ENCODE results near the gene SLC6A6.
A peak's percentile ranks its signal among the peaks of the same experiment; 100 is the strongest.

The SLC6A6 gene

DNA sequence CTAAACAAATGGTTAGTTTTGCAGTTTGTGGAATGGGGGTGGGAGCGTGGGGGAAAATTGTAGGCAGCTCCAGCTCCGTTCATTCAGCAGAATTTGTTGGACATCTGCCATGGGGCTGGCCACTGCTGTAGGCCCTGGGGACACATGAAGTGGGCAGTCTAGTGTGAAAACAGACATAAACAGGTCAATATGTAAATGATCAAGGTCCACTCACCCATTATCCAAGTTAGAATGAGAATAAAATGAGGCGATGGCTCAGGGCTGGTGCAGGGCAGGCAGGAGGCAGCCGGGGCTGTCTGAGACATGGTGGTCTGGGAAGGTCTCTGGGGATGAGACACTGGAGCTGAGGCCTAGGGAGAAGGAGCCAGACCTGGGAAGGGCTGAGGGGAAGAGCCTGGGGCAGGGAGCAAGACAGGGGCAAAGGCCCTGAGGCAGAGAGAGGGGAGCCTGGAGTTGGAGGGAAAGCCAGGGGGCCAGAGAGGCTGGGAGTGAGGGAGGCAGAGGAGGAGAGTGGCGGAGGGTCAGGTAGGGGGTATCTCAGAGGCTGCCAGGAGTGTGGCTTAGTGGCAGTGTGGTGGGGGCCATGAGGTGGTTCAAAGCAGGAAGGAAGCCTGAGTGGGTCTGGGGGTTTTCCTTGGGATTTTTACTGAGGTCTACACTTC, 6.2 kb upstream of the SLC6A6 start:
- no peak for FAIRE-seq
- TF ChIP-seq SPI1 (IDR thresholded peaks at IDR 0.05; ENCODE audit: low read depth, low read length), result no peak
- no peak for TF ChIP-seq PAX5 (IDR thresholded peaks at IDR 0.05; ENCODE audit: insufficient read depth, low read length, severe bottlenecking)
- no peak for TF ChIP-seq POLR2AphosphoS5 (IDR thresholded peaks at IDR 0.05; ENCODE audit: low read depth, low read length)
- no peak for DNase-seq (ENCODE audit: insufficient read length, low spot score)

DNA sequence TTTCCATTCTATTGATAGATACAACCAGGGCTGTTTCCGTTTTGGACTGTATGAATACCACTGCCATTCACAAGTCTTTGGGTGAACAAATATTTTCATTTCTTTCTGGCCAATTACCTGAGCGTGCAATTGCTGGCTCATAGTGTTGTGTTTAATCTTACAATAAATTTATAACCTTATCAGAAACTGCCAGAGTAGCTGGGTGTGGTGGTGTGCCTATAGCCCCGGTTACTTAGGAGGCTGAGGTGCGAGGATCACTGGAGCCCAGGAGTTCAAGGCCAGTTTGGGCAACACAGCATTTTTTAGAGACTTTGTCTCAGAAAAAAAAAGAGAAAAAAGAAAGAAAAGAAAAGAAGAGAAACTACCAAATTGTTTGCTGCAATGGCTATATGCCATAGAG, 5.4 kb upstream of the SLC6A6 start:
- FAIRE-seq (no peak), DNase-seq (ENCODE audit: insufficient read length, low spot score) (no peak)
- TF ChIP-seq POLR2AphosphoS5 (IDR thresholded peaks at IDR 0.05; ENCODE audit: low read depth, low read length) (no peak), PAX5 (IDR thresholded peaks at IDR 0.05; ENCODE audit: insufficient read depth, low read length, severe bottlenecking) (no peak)

DNA sequence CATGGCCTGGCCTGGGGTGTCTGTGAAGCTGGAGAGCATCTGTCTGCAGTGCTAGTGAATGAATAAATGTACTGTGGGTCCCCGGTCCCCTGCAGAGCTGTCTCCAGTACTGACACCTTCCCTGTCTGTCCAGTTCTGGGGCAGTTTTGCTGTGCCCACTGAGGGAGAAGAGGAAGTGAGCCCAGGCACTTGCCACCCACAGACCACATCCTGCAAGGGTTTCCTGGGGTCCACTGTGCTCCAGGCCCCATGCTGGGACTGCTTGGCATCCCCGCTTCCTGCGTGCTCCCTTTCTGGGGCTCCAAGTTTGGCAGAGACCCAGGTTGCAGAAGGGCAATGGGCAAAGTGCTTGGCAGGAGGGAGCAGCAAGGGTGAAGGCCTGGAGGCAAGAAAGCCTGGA, 4.9 kb upstream of the SLC6A6 start:
- no peak for FAIRE-seq
- TF ChIP-seq PAX5 (IDR thresholded peaks at IDR 0.05; ENCODE audit: insufficient read depth, low read length, severe bottlenecking), result no peak
- TF ChIP-seq SPI1 (IDR thresholded peaks at IDR 0.05; ENCODE audit: low read depth, low read length), result peak; percentile 67
- no peak for DNase-seq (ENCODE audit: insufficient read length, low spot score)

DNA sequence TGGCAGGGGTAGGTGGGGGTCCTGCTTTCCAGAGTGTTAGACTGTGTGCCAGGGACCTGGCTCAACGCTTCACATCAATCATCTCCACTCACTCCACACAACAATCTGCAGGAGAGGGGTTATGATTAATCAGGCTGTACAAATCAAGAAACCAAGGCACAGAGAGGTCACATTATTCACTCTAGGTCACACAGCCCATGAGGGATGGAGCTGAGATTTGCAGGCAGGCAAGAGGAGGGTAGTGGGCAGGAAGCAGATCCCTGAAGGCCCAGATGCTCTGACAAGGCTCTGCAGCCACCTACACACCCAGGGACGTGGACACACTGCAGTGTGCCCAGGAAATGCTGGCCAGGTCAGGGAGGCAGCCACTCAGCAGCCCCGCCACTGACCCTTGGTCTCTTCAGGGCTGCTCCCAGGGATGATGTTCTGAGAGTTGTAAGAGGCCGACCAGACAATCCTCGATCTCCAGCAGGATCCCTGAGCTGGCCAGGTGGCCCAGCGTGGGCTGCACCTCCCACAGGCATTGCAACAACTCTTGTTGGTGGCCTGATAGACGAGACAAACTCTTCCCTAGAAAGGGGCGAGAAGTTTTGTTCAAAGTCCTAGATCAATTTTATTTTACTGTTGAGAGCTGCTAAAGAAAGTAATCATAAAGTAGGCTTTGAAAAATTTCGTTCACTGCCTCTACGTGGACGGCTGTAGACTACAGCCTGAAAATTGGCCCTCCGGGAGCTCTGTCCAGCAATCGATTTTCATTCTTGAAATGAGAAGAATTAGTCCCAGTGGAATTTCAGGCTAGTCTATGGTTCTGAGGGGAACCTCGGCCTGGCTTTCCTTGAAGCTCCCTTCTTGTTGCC, 4.2 kb upstream of the SLC6A6 start:
- no peak for TF ChIP-seq SPI1 (IDR thresholded peaks at IDR 0.05; ENCODE audit: low read depth, low read length)
- no peak for TF ChIP-seq TAF1 (IDR thresholded peaks at IDR 0.05; ENCODE audit: low read depth, low read length)
- TF ChIP-seq POLR2A (IDR thresholded peaks at IDR 0.05; ENCODE audit: low read depth, low read length), result no peak
- TF ChIP-seq POU2F2 (IDR thresholded peaks at IDR 0.05; ENCODE audit: low read depth, low read length), result no peak
- TF ChIP-seq PAX5 (IDR thresholded peaks at IDR 0.05; ENCODE audit: insufficient read depth, low read length, severe bottlenecking), result no peak
- no peak for TF ChIP-seq POLR2AphosphoS5 (IDR thresholded peaks at IDR 0.05; ENCODE audit: low read depth, low read length)
- FAIRE-seq, result no peak
- no peak for DNase-seq (ENCODE audit: insufficient read length, low spot score)

DNA sequence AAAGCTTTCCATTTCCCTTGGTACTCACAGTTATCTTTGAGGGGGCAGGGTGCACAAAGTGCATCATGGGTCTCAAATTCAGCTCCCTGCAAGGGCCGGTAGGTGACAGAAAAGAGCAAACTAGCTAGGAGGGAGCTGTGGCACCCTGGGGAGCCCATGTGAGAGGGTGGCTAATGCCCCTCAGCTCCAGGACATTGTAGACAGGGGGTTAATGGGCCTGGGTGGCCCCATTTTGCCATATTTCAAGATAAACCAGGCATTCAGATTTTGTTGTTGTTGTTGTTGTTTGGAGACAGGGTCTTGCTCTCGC, 3.7 kb upstream of the SLC6A6 start:
- no peak for FAIRE-seq
- DNase-seq (ENCODE audit: insufficient read length, low spot score), result no peak
- TF ChIP-seq SPI1 (IDR thresholded peaks at IDR 0.05; ENCODE audit: low read depth, low read length) (no peak), TAF1 (IDR thresholded peaks at IDR 0.05; ENCODE audit: low read depth, low read length) (no peak), PAX5 (IDR thresholded peaks at IDR 0.05; ENCODE audit: insufficient read depth, low read length, severe bottlenecking) (no peak), POU2F2 (IDR thresholded peaks at IDR 0.05; ENCODE audit: low read depth, low read length) (no peak)

DNA sequence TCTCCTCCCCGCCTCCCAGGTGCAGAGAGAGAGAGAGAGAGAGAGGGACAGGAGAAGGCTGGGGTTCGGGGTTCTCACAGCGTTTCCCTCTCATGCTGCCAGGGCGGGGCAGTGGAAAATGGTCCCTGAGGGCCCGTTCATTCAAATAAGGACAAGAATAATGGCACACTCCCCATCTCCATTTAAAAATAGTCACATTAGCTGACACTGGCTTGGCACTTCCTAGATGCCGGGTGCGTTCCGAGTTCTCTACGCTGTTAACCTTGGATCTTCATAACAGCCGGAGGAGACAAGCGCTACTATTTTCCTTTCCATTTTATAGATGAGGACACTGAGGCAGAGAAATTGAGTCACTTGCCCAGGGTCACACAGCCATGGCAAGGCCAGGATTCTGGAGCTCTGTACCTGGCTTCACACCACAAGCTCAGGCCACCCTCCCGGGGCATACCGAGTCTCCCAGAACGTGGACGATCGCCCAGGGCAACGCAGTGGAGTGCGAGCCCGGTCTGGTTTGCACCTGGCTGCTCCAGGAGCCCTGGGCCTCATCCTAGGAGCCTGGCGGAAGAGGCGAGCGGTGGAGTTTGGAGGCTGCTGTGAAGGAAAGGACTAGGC, 608 bp upstream of the SLC6A6 start:
- FAIRE-seq (no peak), DNase-seq (ENCODE audit: insufficient read length, low spot score) (no peak)

DNA sequence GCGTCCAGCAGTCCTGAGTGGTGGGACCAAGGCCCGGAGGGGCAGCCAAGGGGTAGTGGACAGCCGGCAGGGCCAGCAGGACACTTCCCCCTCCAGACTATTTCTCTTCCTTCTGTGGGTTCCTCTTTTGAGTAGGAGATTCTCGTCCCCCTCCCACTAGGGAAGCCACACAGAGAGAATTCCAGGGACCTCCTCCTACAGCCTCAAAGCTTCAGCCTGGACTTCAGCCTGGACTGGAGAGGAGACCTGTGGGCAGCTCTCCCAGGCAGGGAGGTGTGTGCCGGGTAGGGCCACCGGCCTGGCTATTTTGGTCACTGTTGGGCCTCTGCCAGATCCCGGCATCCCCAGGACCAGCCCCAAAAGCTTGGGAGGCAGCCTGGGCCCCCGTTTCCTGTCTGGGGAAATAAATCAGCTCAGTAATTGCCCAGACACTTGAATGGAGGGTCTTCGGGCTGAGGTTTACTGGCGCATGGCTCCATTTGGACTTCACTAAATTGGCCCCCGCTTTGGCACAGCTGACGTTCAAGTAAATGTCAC, 1.3 kb downstream of the SLC6A6 start:
- no peak for TF ChIP-seq POLR2A (IDR thresholded peaks at IDR 0.05; ENCODE audit: low read depth, low read length)
- TF ChIP-seq SPI1 (IDR thresholded peaks at IDR 0.05; ENCODE audit: low read depth, low read length), result peak; percentile 43; the same call in 1 of the 2 replicates
- DNase-seq (ENCODE audit: insufficient read length, low spot score) (no peak), FAIRE-seq (no peak)

More for the DNA sequence above, 608 bp upstream of the SLC6A6 start:
- no peak for TF ChIP-seq SPI1 (IDR thresholded peaks at IDR 0.05; ENCODE audit: low read depth, low read length)
- TF ChIP-seq POU2F2 (IDR thresholded peaks at IDR 0.05; ENCODE audit: low read depth, low read length), result no peak
- no peak for TF ChIP-seq PAX5 (IDR thresholded peaks at IDR 0.05; ENCODE audit: insufficient read depth, low read length, severe bottlenecking)
- no peak for TF ChIP-seq POLR2A (IDR thresholded peaks at IDR 0.05; ENCODE audit: low read depth, low read length)
- no peak for TF ChIP-seq TAF1 (IDR thresholded peaks at IDR 0.05; ENCODE audit: low read depth, low read length)
- TF ChIP-seq POLR2AphosphoS5 (IDR thresholded peaks at IDR 0.05; ENCODE audit: low read depth, low read length), result no peak

DNA sequence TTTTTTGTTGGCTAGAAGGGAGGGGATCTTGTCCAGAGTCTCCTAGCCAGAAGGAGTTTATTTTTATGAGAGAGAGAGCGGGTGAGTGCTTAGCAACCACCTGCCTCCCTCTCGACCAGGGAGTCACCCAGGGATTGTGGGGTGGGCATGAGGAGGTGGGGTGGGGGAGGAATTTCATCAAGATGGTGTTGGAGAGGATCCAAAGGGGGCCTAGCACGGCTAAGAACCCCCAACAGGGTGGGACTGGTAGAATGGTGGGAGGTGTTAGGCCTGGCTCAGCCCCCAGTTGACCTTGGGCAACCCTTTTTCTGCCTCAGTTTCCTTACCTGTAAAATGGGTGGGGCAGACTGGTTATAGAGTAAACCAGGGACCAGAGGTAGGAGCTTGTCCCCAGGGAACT, 1.8 kb downstream of the SLC6A6 start:
- TF ChIP-seq SPI1 (IDR thresholded peaks at IDR 0.05; ENCODE audit: low read depth, low read length), result no peak
- no peak for TF ChIP-seq PAX5 (IDR thresholded peaks at IDR 0.05; ENCODE audit: insufficient read depth, low read length, severe bottlenecking)
- no peak for TF ChIP-seq TAF1 (IDR thresholded peaks at IDR 0.05; ENCODE audit: low read depth, low read length)
- no peak for TF ChIP-seq POU2F2 (IDR thresholded peaks at IDR 0.05; ENCODE audit: low read depth, low read length)
- no peak for TF ChIP-seq POLR2AphosphoS5 (IDR thresholded peaks at IDR 0.05; ENCODE audit: low read depth, low read length)
- TF ChIP-seq POLR2A (IDR thresholded peaks at IDR 0.05; ENCODE audit: low read depth, low read length), result no peak
- no peak for DNase-seq (ENCODE audit: insufficient read length, low spot score)
- FAIRE-seq, result no peak

DNA sequence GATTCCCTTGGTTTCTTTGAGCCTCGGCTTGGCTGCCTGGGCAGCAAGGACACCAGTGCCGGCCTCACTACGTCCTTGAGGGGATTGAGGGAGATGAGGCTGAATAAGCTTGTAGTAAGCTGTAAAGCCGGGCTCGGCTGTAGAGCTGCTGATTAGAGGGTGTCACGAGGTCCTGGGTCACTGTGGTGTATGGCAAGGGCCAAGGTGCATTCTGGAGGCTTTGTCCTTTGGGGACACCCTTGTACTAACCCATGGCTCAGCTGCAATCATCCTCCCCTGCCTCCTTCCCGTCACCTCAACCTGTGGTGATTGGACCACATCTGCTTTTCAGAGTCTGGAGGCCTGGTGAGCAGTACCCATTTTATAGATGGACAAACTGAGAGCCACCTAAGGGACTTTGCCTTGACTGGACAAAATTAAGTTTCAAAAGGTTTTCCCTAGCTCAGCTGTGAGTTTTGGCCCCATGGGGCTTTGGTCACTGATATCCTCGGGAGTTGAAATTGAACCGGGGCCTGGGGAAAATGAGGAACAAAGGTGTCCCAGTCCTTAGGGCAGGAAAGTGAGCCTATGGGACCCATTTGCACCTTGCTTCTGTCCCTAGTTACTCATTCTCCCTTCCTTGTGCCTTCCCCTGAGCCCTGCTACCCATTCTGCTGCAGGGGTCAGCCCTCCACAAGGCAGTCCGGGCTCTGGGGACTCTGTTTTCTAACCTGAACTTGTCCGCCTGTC, 2.4 kb downstream of the SLC6A6 start:
- no peak for FAIRE-seq
- TF ChIP-seq POU2F2 (IDR thresholded peaks at IDR 0.05; ENCODE audit: low read depth, low read length), result no peak
- no peak for TF ChIP-seq TAF1 (IDR thresholded peaks at IDR 0.05; ENCODE audit: low read depth, low read length)
- no peak for TF ChIP-seq PAX5 (IDR thresholded peaks at IDR 0.05; ENCODE audit: insufficient read depth, low read length, severe bottlenecking)
- TF ChIP-seq SPI1 (IDR thresholded peaks at IDR 0.05; ENCODE audit: low read depth, low read length), result no peak
- no peak for TF ChIP-seq POLR2AphosphoS5 (IDR thresholded peaks at IDR 0.05; ENCODE audit: low read depth, low read length)
- TF ChIP-seq POLR2A (IDR thresholded peaks at IDR 0.05; ENCODE audit: low read depth, low read length), result no peak
- no peak for DNase-seq (ENCODE audit: insufficient read length, low spot score)
